HG02938 (cell line): Measurements from ENCODE around the gene NUP210L.
A peak's percentile ranks its signal among the peaks of the same experiment; 100 is the strongest.

ENCODE experiments used
- ATAC-seq: cut with Tn5 transposase; IDR thresholded peaks from one replicate; pipeline ENCODE4 v1.9.1; 2021; ENCODE audit warnings: mild to moderate bottlenecking, moderate library complexity; ENCODE audit not compliant: unreplicated experiment

NUP210L gene

DNA sequence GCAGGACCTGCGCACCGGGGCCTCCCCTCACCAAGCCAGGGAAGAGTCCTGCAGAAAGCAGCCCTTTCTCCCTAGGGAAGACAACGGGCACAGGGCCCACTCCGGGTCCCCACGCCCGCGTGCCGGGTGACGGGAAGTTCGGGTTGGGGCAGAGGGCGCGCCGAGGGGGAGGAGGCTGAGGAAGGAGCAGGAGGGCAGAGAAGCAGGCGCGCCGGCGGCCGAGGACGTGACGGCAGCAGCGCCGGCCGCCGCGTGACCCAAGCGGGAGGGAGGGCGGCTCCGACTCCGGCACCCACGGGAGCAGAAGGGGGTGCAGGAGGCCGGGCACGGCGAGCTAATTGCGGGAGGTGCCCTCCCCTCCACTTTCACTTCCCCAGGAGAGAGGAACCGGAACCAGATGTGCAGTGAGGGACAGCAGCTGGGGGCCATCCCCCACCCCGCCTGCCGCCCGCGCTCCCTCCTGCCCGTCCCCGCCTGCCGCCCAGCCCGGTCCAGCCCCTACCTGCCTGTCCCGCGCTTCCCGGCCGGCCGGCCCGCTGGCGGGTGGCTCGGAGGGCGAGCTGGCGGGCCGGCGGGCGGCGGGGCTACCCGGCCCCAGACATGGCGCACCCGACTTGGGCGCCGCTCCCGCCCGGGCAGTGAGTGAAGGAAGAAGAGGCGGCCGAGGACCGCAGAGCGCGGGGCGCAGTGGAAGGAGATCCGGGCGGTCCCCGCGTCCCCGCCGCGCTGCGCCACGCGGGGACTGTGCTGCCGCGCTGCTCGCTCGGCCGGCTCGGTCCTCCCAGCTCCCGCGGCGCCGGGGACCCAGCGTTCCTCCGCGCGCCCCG, 208.9 kb downstream of the NUP210L start:
- ATAC-seq, result peak; percentile 68

DNA sequence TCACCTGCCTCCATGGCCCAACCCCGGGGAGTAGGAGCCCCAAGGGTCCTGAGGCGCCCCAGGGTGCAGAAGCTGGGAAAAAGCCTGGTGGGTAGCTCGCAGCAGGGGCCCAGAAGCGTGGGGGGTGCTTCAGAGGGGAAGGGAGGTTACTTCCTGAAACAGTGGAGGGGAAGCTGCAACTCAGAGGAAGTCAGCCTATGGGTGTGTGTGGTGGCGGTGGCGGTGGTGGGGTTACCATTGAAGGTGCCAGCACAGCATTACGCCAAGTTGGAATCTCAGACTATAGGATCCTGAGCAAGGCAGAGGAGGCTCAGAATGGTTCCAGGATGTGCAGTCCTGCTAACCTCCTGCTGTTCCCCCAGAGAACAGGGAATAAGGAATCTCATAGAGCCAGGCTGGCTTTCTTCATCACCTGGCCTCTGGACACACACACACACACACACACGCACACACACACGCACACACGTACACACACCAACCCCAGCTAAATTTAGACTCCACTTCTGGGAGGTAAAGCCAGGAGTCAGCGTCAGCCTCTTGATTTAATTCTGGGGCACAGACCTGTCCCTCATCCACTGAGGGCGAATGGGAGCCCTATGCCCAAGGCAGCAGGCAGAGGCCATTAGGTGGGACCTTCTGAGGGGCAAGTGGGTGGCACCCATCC, 209.6 kb downstream of the NUP210L start:
- peak; percentile 7 for ATAC-seq

DNA sequence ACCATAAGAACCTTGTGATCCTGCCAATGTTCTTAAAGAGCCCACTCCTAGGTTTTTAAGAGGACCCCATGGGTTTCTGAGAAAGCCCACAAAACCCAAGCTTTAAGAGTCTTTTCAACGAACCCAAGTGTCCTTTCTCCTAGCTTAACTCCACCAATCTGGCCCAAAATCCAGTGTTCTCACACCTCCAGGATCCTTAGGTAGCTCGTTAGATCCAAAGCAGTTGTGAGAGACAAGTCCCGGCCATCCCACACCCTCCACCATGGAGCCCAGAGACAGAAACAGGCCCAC, 210.1 kb downstream of the NUP210L start:
- ATAC-seq, result no peak

DNA sequence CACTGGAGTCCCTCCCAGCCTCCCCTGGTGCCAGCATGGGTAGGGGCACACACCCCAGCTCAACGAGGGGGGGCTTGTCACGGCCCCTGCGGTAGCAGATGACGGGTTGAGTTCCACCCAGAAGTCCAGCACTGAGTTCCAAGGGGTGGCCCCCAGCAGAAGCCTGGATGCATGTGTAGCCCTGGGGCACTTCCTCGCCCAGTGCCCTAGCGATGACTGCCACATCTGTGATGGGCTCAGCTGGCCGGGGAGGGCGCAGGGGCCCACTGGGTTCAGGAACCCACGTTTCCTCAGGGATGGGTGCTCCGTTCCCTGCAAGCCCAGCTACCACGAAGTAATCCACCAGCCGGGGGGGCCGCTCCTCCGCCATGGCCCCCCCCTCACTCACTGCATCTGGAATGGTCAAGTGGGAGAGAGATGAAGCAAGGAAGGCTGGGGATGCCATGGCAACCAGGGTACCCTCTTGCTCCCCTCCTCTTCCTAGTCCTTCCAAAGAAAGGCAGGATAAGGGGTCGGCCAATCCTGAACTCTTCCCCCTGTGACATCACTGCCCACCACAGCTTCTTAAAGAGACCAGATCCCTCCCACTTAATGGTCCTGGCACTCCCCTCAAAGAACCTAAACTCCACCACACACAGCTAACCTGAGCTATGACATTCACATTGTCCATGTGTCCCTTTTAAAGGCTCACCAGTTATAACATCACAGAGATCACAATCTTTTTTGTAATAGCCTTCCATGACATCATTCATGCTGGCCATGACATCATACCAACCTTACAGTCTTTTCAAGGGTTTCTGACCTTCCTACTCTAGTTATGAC, 210.7 kb downstream of the NUP210L start:
- no peak for ATAC-seq

DNA sequence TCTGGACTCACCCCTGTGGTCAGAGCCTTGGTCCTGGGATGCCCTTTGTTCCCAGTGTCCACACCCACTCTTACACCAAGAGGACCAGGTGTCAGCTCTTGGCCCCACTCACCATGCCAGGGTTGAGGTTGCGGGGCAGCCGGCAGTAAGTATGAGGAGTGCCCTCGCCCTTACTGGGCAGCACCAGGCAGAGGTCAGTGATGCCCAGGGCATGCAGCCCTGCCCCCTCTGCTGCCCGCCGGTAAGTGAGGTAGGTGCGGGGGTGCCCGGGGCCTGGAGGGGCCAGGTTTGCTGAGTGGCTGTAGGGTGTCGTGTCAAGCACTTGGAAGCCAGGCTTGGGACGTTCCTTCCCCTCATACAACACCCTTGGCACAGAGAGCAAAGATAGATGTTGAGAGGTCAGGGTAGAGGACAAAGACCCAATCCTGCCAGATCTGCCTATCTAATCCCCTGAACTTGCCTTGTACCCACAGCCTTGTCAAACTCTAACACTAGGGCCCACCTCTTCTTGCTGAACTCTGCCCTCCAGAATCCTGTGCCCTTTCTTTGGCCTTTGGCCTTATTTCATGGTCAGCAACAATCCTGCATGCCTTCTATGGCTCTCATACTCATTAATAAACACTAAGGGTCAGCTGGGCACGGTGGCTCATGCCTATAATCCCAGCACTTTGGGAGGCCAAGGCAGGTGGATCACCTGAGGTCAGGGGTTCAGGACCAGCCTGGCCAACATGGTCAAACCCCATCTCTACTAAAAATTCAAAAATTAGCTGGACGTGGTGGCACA, 211.9 kb downstream of the NUP210L start:
- no peak for ATAC-seq
